Activated effector memory CD4-positive, alpha-beta T cell treated with anti-CD3 and anti-CD28 coated beads, Interleukin-2, amount 50 U/mL, for 16 hours (primary cell): ENCODE measurements around the gene SNURF.
A peak's percentile ranks its signal among the peaks of the same experiment; 100 is the strongest.
"Not testable (repeated sequence)": the region's sequence is repeated elsewhere in the genome, so short reads cannot be mapped to it uniquely, and the experiment has no call there.

Source experiments
- DNase-seq: peaks from one replicate; pipeline ENCODE4 v3.0.0-alpha.2; 2020

The SNURF gene

GRCh38 chr15:24954783-24955530, at the start of gene SNURF, which contains the start of gene SNRPN:
SNURF (plus strand) TSS chr15:24954987; CDS start chr15:24955049, 62 bp downstream.
SNRPN (plus strand) TSS chr15:24954987; CDS start chr15:24974454, 19,467 bp downstream.
- DNase-seq = peak; percentile 86

DNA sequence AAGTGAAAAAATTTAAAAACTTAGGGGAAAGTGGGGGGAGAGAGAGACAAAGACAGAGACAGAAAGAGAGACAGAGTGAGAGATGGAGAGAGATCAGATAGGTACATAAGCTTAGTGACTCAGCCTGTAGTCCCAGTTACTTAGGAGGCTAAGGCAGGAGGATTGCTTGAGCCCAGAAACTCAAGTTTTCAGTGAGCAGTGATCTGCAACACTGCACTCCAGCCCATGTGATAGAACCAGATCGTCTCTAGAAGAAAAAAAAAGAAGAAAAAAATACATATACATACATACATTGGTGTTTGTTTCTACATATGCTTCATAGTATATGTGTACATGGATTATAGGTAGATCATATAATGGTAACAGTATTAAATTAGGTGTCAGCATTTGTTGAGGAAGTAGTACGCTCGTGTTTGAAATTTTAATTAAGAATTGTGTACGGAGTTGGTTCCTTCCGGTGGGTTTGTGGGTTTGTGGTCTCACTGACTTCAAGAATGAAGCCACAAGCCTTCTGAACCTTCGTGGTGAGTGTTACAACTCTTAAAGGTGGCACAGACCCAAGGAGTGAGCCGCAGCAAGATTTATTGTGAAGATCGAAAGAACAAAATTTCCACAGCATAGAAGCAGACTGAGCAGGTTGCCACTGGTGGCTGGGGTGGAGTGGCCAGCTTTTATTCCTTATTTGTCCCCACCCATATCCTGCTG, 38.3 kb upstream of the SNURF start:
- no peak for DNase-seq

- no peak for DNase-seq
Observed at GRCh38 chr15:24917431-24917830, 37.4 kb upstream of the SNURF start.

DNA sequence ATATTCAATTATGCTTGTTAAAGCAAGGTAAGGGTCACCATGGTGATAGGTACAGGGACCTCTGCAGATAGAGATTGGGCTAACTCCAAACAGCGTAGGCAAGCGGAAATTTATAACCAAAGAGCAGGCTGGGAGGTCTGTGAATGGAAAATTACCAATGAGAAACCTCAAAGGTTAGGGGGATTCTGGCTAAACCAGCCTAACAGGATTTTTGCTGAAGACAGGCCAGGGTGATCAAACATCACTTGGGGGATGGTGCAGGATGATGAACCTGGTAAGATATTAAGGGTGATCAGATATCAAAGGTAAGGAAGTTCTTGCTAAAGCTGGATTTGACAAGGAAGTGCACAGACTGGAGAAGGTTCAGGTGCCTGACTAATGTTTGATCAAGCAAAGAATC, 35.3 kb upstream of the SNURF start:
- DNase-seq = no peak

- DNase-seq = not testable (repeated sequence)
Observed at GRCh38 chr15:24922781-24923180, 32.0 kb upstream of the SNURF start.

DNA sequence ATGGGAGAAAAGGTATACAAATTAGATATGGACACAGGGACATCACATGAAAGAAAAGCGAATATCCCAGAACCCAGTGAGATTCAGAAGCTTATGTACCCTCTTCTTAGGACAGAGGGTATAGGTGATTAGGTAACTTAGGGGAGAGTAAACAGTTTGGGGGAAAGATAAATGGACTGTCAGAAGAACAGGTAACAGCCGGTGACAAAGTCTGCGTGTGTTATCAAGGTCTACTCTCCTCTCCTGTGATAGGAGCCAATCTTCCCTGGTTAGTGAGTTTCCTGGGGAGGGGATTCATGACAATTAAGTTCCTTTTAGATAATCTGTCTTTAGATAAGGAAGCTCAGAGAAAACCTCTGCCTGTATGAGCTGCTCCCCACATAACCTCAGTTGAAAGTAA, 30.6 kb upstream of the SNURF start:
- no peak for DNase-seq

DNA sequence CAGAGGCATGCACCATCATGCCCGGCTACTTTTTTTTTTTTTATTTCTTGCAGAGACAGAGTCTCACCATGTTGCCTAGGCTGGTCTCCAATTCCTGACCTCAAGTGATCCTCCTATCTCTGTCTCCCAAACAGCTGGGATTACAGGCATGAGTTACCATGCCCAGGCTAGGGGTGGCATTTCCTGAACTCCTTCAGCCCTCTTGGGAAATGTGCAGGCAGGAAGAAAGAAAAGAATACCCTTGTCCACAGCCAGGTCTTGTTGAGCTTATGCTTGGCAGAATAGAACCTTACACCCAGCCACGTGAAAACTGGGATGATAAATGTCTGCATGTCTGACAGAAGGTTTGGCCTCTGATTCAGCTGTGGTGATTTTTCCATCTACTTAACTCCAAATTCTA, 30.2 kb upstream of the SNURF start:
- no peak for DNase-seq

DNA sequence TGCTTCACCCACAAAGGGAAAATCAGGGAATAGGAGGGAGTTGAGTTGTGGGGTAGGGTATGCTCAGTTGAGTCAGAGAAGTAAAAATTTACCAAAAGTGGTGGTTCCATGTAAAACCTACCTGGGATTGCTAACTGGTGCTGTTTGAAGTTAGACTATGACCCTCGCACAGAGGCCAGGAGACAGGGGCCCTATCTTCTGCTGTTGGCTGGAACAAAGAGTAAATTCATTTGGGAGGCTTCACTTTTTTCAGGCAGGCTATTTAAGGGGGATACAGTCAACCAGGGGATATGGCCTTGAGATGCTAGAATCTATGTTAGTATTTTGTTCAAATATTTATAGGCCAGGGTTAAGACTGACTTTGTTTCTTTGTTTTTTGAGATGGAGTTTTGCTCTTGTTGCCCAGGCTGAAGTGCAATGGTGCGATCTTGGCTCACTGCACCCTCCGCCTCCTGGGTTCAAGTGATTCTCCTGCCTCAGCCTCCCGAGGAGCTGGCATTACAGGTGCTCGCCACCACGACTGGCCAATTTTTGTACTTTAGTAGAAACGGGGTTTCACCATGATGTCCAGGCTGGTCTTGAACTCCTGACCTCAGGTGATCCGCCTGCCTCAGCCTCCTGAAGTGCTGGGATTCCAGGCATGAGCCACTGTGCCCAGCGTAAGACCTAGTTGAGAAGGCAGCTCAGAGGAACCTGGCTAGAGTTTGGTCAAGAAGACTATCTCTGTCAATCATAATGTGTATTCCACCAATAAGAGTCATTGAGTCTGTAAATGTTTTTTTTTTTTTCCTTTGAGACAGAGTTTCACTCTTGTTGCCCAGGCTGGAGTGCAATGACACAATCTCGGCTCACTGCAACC, 22.7 kb upstream of the SNURF start:
- not testable (repeated sequence) for DNase-seq

GRCh38 chr15:24933716-24934115, 21.1 kb upstream of the SNURF start:
- DNase-seq = no peak

DNA sequence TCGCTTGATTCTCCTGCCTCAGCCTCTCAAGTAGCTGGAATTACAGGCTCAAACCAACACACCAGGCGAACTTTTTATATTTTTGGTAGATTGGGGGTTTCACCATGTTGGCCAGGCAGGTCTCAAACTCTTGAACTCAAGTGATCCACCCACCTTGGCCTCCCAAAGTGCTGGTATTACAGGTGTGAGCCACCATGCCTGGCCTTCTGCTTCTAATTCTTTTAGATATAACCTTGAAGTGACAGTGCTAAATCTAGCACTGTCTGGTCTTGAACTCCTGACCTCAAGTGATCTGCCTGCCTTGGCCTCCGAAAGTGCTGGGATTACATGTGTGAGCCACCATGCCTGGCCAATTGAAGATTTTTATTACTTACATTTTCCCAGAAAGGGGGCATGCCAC, 16.6 kb upstream of the SNURF start:
- DNase-seq = not testable (repeated sequence)

- DNase-seq = no peak
Observed at GRCh38 chr15:24940236-24940635, 14.6 kb upstream of the SNURF start.

- no peak for DNase-seq
Observed at GRCh38 chr15:24943361-24943760, 11.4 kb upstream of the SNURF start.

DNA sequence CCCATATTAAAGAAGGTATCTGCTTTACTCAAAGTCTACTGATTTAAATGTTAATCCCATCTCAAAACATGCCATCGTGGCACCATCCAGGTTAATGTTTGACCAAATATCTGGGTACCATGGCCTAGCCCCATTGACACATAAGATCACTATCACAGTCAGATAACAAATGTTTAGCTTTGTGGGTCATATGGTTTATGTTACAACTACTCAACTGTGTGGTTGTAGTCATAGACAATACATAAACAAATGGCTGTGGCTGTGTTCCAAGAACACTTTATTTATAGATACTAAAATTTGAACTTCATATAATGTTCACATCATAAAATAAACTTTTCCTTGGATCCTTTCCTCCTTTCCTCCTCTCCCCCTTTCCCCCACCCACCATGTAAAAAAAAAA, 9.8 kb upstream of the SNURF start:
- no peak for DNase-seq

DNA sequence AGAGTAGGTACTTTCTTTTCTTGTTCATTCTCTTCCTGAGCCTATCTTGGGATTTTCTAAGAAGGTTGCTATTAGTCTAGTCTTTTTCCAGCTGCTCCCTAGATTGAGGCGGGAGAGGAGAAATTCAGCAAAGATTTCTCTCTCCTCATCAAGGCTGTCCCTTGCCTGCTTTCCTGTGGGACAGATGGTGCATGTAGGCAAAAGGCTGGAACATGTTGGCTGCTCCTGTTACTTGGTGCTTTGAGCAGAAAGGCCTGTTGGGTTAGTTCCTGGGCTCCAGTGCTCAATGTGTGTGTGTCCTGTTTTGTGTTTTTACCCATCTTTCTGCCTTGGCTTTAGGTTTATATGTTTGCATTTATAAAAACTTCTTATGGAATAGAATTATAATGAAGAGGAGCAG, 9.1 kb upstream of the SNURF start:
- DNase-seq = no peak

GRCh38 chr15:24948495-24948894, 6.3 kb upstream of the SNURF start:
- DNase-seq = no peak

GRCh38 chr15:24955531-24955921, 739 bp downstream of the SNURF start:
- peak; percentile 64 for DNase-seq

DNA sequence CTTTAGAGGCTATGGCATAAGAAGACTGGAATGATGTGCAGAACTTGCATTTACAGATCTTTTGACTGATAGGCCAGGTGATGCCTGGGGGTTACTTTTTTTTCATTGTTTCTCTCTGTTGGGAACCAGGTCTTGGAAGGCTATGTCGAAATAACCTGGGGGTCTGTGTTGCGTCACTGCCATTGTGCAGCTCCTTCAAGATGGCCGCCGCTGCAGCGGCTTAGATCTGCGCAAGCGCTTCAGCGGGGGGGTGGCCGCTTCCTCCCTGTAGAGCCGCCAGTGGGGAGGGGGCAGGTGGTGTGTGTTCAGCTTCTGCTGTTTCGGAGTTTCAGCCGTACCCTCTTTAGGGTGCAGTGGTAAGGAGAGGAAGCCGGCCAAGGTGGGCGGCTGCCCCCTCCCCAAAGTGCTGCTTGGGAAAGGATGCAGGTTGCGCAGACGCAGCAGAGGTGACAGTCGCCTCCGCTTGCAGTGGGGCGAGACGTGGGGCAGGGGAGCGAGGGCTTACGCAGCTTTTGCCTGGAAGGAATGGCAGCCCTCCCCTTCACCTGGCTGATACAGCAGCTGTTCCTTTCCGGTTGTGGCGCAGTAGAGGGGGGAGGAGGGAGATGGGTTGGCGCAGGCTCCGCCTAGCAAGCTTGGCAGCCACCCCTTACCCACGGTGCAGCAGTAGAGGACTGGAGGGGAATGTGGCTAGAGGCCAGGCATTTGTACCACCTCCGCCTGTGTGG, 1.5 kb downstream of the SNURF start:
- peak; percentile 91 for DNase-seq

DNA sequence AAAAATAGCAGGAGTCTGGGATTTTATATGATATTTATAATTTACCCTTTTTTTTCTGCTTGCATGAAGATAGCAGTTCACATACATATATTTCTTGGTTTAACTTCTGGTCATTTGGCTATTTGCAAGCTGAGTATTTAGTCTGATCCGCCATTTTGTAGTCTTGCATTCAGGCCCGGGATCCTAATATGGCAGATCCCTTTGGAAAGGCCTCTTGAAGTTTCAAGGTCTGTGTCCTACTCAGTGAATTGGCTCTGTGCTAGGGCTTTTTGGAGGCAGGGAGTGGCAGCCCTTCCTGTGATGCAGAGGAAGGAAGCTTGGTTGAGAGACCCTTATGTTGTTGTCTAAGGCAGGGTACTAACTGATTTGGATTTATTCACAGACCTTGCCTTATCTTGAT, 2.9 kb downstream of the SNURF start:
- DNase-seq = no peak

DNA sequence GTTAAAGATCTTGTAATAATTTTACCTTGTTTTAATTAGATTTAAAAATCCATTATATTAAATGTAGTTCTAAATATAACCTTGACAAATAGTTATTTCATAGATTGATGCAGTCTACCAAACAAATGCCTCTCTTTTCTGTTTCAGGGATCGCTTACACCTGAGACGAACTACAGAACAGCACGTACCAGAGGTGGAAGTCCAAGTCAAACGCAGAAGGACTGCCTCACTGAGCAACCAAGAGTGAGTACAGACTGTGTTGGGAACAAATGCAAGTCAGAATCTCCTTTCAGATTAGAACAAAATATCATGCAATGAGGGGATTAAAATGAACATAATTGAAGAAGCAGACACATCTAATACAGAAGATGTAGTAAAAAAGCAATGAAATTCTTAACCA, 7.2 kb downstream of the SNURF start:
- no peak for DNase-seq

GRCh38 chr15:24962880-24963279, 8.1 kb downstream of the SNURF start:
- DNase-seq = no peak

DNA sequence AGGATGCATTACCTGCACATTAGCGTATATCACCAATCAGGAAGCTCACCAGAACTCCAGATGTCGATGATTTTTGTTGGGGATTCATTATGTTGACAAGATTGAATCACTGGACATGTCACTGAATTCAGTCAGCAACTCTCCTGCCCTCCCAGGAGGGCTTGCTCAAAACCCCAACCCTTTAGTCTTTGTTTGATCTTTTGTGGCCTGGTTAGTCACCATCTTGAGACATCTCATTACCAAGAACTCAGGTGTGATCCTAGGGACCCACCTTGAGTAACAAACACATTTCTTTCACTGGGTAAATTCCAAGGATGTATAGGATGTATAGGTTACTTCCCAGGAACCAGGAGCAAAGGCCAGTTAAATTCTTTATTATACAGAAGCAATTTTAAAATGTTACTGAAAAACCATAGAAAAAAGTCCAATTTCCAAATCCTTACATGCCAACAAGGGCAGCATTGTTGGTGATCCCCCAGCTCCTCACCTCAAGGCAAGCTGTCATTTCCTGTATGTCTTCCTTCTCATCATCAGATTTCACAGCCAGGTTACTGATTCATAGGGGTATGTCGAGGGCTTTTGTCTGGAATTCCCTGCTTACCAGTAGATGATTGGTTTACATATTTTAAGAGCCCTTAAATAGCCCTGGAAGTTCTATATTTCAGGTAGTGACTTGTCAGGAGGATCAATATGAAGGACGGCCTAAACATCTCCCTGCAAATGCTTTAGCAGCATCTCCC, 11.7 kb downstream of the SNURF start:
- no peak for DNase-seq

GRCh38 chr15:24971052-24971451, 16.3 kb downstream of the SNURF start:
- no peak for DNase-seq
